Right lobe of liver (tissue), 6 donors: ENCODE data around the gene TAOK3. TPM values are rescaled to one million over a fixed set of nuclear protein-coding genes. Genes with fewer than 3 reads are reported as not detected.
A peak's percentile ranks its signal among the peaks of the same experiment; 100 is the strongest.

Experiments
- ATAC-seq, 4 donors: fragments of 200-7000 bp; cut with Tn5 transposase; one replicate each; pipeline ENCODE4 v1.9.1; 2020; ENCODE audit warnings: mild to moderate bottlenecking in 4 of 4, moderate library complexity in 4 of 4
- DNase-seq, 3 donors: peaks; one replicate each; pipeline ENCODE4 v3.0.0-alpha.2; 2020
- H3K27ac ChIP-seq, 3 donors: fragments of 200-600 bp; one replicate each; pipeline ENCODE4 v1.8.0; 2022
- H3K27me3 ChIP-seq, 2 donors: fragments of 200-600 bp; one replicate each; pipeline ENCODE4 v1.8.0; 2022
- H3K36me3 ChIP-seq, 4 donors: fragments of 200-600 bp; sonication (generic) in 1 of 4; one replicate each; pipeline versions ENCODE4 v1.5.1 to v1.8.0; 2017 to 2022; ENCODE audit warnings: control low read depth in 1 of 4
- H3K4me1 ChIP-seq, 4 donors: fragments of 200-600 bp; sonication (generic) in 1 of 4; one replicate each; pipeline versions ENCODE4 v1.5.1 to v1.8.0; 2017 to 2022; ENCODE audit warnings: control low read depth in 1 of 4
- H3K4me3 ChIP-seq, 3 donors: fragments of 200-600 bp; one replicate each; pipeline ENCODE4 v1.8.0; 2022
- H3K9me3 ChIP-seq, 4 donors: fragments of 200-600 bp; sonication (generic) in 1 of 4; one replicate each; pipeline versions ENCODE4 v1.5.1 to v1.8.0; 2017 to 2022; ENCODE audit warnings: control low read depth in 1 of 4
- POLR2A ChIP-seq: fragments of 450-650 bp; IDR thresholded peaks from one replicate; pipeline ENCODE4 v1.6.1; 2017; ENCODE audit warnings: antibody characterized with exemption, mild to moderate bottlenecking
- WGBS: methylation state at CpG from one replicate; pipeline ENCODE4 v1.1.6; 2018; ENCODE audit warnings: low coverage, low lambda C conversion rate; ENCODE audit not compliant: insufficient coverage; ENCODE audit errors: missing lambda C conversion rate; 5-methylcytosine and 5-hydroxymethylcytosine counted together
- intact Hi-C, 2 donors: fragments of 100-400 bp; cut with DNase I; formaldehyde crosslinking; loops; one replicate each; pipeline versions ENCODE4 v1.11.2 to v1.14.1; 2022
- total RNA-seq, 6 experiments: library from RNA; depleted of rRNA in 2 of 6; stranded (reverse); fragments of >200 nt in 2 of 6; fragmentation: NEBNext Ultra II Directional in 3 of 6; extraction: Animal tissue kit (Norgen Biotek cat#: 25700) in 3 of 6; gene quantifications; one replicate each; pipeline versions ENCODE4 v1.1.0 to v1.2.4, GENCODE V29; 2016 to 2023
- TF ChIP-seq, protein P1 (sequence below), 4 donors: fragments of 200-600 bp in 3 of 4; fragments of 450-650 bp in 1 of 4; IDR thresholded peaks; one replicate each; pipeline versions ENCODE4 v1.5.1 to v1.8.0; 2016 to 2022; ENCODE audit warnings: antibody characterized with exemption in 4 of 4, mild to moderate bottlenecking in 2 of 4
- donor health status: DM: no; HTN: yes; CAD: no.
- donor health status: DM: no; HTN: no; CAD: no.
- donor health status: DM: no; HTN: no; CAD: no.
- donor health status: DM: no; HTN: yes; CAD: no.
- donor health status: DM: no; HTN: yes; CAD: no.

The TAOK3 gene
- total RNA-seq, 6 experiments from 2014 or later: 12.2 to 21.9 (median 17.7) TPM

DNA sequence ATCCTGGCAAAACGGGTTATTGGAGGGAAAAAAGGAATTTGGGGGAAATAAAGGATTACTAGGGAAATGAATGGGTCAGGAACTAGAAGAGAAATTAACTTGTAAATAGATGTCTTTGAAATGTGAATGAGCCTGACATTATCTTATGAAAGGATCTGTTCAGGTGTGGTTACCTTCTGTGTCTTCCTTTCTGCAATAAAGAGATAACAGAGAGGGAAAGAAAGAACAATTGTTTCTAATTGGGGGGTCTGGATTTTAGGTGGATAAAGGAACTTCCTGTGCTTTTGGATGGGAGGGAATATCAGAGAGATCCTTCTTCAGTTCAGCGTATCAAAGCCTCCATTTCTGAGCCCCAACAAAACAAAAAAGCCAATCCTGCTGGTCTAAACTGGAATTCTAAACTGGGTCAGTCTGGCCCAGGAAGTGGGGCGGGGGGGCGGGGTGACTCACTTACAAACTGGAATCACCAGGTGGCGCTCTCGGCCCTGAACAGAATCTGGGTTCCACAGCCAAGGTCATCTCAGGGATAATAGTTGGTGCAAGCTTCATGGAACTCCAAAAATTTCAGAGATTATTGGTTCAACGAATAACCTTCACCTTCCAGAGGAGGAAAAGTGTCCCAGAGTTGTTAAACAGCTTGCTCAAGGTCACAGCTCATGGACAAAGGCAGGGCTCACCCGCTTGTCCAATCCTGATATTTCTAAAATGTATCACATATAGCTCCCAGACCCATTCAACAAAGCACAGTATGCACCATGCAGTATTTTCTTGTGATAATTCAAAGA is 251.9 kb downstream of the TAOK3 start:
- Histone ChIP-seq H3K36me3 (peaks cover 0 to 3% (median 0%) of the 10 kb centered on the region in 4 donors), H3K9me3 (no peaks in the 10 kb centered on the region), H3K4me3 (no peak overlapping the region), H3K27me3 (no peaks in the 10 kb centered on the region), H3K27ac (peak overlapping the region; percentile 37 to 76 (median 50)), H3K4me1 (peaks cover 0 to 41% (median 16%) of the 10 kb centered on the region in 4 donors)
- ATAC-seq (peak; percentile 80 to 89 (median 86)), DNase-seq (peak; percentile 69 to 81 (median 75))
- 7% methylated on average over 8 of the region's 8 CpGs for WGBS
- intact Hi-C loops: loop anchor here in 1 of 2 donors (10.0 kb wide), 1 partner anchor 254 kb away; the partner anchor contains the start of genes SUDS3 and TAOK3
- TF ChIP-seq, protein P1, sequence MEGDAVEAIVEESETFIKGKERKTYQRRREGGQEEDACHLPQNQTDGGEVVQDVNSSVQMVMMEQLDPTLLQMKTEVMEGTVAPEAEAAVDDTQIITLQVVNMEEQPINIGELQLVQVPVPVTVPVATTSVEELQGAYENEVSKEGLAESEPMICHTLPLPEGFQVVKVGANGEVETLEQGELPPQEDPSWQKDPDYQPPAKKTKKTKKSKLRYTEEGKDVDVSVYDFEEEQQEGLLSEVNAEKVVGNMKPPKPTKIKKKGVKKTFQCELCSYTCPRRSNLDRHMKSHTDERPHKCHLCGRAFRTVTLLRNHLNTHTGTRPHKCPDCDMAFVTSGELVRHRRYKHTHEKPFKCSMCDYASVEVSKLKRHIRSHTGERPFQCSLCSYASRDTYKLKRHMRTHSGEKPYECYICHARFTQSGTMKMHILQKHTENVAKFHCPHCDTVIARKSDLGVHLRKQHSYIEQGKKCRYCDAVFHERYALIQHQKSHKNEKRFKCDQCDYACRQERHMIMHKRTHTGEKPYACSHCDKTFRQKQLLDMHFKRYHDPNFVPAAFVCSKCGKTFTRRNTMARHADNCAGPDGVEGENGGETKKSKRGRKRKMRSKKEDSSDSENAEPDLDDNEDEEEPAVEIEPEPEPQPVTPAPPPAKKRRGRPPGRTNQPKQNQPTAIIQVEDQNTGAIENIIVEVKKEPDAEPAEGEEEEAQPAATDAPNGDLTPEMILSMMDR (IDR thresholded peaks at IDR 0.05): peak; percentile 29 to 89 (median 85)
- no peak for TF ChIP-seq POLR2A

DNA sequence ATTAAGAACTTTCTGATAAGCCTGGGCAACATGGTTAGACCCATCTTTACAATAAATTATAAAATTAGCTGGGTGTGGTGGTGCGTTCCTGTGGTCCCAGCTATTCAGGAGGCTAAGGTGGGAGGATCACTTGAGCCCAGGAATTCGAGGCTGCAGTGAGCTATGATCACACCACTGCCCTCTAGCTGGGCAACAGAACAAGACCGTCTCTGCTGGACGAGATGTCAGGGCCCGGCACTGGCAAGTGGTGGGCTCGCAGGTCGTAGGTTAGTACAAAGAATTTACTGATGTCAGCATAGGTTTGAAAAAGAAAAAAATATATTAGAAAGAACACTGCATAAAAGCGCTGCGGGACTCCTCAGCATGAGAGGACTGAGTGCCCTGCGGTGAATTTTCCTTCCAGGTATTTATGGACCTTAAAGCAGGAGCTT is 253.2 kb downstream of the TAOK3 start:
- peak in 1 of 3 donors; percentile 24 for DNase-seq
- intact Hi-C loops: no loop called here
- Histone ChIP-seq H3K4me3 (no peak overlapping the region), H3K9me3 (no peaks in the 10 kb centered on the region), H3K27ac (no peak overlapping the region), H3K27me3 (no peaks in the 10 kb centered on the region), H3K36me3 (peaks cover 0 to 3% (median 0%) of the 10 kb centered on the region in 4 donors), H3K4me1 (peaks cover 0 to 30% (median 10%) of the 10 kb centered on the region in 4 donors)
- 84% methylated on average over 10 of the region's 10 CpGs for WGBS
- TF ChIP-seq POLR2A: no peak
- TF ChIP-seq, protein P1 (IDR thresholded peaks at IDR 0.05): no peak
- ATAC-seq: no peak

DNA sequence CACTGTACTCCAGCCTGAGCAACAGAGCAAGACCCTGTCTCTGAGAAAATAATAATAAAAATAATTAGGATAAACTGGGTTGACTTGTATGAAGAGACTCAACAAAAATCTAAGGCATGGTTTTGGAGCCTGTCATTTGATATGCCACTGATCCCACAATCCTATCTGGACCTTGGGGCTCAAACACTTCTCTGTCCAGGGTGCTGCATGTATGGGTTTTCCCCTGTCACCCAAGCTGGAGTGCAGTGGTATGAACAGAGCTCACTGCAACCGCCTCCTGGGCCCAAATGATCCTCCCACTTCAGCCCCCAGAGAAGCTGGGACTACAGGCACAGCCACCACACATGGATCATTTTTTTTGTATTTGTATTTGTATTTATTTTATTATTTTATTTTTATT is 263.6 kb downstream of the TAOK3 start:
- DNase-seq (no peak), ATAC-seq (no peak)
- Histone ChIP-seq H3K36me3 (no peaks in the 10 kb centered on the region), H3K4me1 (no peaks in the 10 kb centered on the region), H3K4me3 (no peak overlapping the region), H3K27me3 (no peaks in the 10 kb centered on the region), H3K9me3 (no peaks in the 10 kb centered on the region), H3K27ac (no peak overlapping the region)
- intact Hi-C loops: no loop called here
- WGBS: 88% methylated on average over 1 of the region's 1 CpG
- no peak for TF ChIP-seq POLR2A
- TF ChIP-seq, protein P1 (IDR thresholded peaks at IDR 0.05): no peak

DNA sequence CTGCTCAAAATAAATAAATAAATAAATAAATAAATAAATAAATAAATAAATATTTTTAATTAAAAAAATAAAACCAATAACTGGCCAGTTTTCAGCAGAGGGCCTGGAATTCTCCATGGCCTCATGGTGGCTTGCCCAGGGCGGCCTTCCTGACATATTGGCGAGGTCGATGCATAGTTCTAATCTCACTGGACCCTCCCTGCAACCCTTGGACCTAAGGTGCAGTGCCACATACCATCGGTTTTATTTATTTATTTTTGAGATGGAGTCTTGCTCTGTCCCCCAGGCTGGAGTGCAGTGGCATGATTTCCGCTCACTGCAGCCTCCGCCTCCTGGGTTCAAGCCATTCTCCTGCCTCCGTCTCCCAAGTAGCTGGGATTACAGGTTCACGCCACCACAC is 265.0 kb downstream of the TAOK3 start:
- Histone ChIP-seq H3K27ac (no peak overlapping the region), H3K4me3 (no peak overlapping the region), H3K9me3 (no peaks in the 10 kb centered on the region), H3K4me1 (peaks cover 0 to 4% (median 1%) of the 10 kb centered on the region in 4 donors), H3K27me3 (no peaks in the 10 kb centered on the region), H3K36me3 (no peaks in the 10 kb centered on the region)
- intact Hi-C loops: no loop called here
- ATAC-seq (no peak), DNase-seq (no peak)
- TF ChIP-seq, protein P1 (IDR thresholded peaks at IDR 0.05): no peak
- TF ChIP-seq POLR2A: no peak
- WGBS: 87% methylated on average over 5 of the region's 8 CpGs
